Stimulated activated CD4-positive, alpha-beta T cell treated with anti-CD3 and anti-CD28 coated beads, Interleukin-15, amount 100 ng/mL, for 1 hour (primary cell): Measurements from ENCODE around the gene GGN.
"Not testable (repeated sequence)": the region's sequence is repeated elsewhere in the genome, so short reads cannot be mapped to it uniquely, and the experiment has no call there.

Experiments
- DNase-seq, 2 donors: peaks; one replicate each; pipeline ENCODE4 v3.0.0-alpha.2; 2020; ENCODE audit warnings: low read depth in 1 of 2, low spot score in 1 of 2

The GGN gene

GRCh38 chr19:38362946-38363688 lies 24.7 kb downstream of the GGN start:
- DNase-seq, result not testable (repeated sequence)

GRCh38 chr19:38362076-38362945 lies 25.5 kb downstream of the GGN start:
- peak; percentile 40 to 50 for DNase-seq

GRCh38 chr19:38361633-38362075 lies 26.2 kb downstream of the GGN start:
- DNase-seq, result peak; percentile 22 to 47

GRCh38 chr19:38360839-38361631 lies 26.8 kb downstream of the GGN start:
- DNase-seq, result no peak

GRCh38 chr19:38360351-38360750 lies 27.5 kb downstream of the GGN start:
- no peak for DNase-seq

- DNase-seq, result no peak
Measured at GRCh38 chr19:38359242-38360021, 28.4 kb downstream of the GGN start.

GRCh38 chr19:38358071-38358470 lies 29.8 kb downstream of the GGN start:
- DNase-seq, result no peak

- no peak for DNase-seq
Measured at GRCh38 chr19:38355728-38356725, 31.8 kb downstream of the GGN start.

- DNase-seq, result no peak
Measured at GRCh38 chr19:38352611-38353010, 35.2 kb downstream of the GGN start.

- DNase-seq, result no peak
Measured at GRCh38 chr19:38351865-38352395, 35.9 kb downstream of the GGN start.

- DNase-seq, result no peak
Measured at GRCh38 chr19:38350883-38351282, 37.0 kb downstream of the GGN start.

- no peak for DNase-seq
Measured at GRCh38 chr19:38346837-38347236, 41.0 kb downstream of the GGN start.

- no peak for DNase-seq
Measured at GRCh38 chr19:38340927-38341326, 46.9 kb downstream of the GGN start.

- not testable (repeated sequence) for DNase-seq
Measured at GRCh38 chr19:38339011-38339410, 48.8 kb downstream of the GGN start.

- no peak for DNase-seq
Measured at GRCh38 chr19:38337360-38337653, 50.5 kb downstream of the GGN start.

- DNase-seq, result peak; percentile 87 to 92
Measured at GRCh38 chr19:38336638-38337359, 51.0 kb downstream of the GGN start.

- DNase-seq, result peak; percentile 84 to 87
Measured at GRCh38 chr19:38335949-38336637, 51.7 kb downstream of the GGN start.
